ENCODE data around the gene CARHSP1. TPM values are rescaled to one million over a fixed set of nuclear protein-coding genes. Genes with fewer than 3 reads are reported as not detected.

Gene CARHSP1
- total and polyA plus RNA-seq, 2 experiments from 2014 or later = 140 to 167 TPM

DNA sequence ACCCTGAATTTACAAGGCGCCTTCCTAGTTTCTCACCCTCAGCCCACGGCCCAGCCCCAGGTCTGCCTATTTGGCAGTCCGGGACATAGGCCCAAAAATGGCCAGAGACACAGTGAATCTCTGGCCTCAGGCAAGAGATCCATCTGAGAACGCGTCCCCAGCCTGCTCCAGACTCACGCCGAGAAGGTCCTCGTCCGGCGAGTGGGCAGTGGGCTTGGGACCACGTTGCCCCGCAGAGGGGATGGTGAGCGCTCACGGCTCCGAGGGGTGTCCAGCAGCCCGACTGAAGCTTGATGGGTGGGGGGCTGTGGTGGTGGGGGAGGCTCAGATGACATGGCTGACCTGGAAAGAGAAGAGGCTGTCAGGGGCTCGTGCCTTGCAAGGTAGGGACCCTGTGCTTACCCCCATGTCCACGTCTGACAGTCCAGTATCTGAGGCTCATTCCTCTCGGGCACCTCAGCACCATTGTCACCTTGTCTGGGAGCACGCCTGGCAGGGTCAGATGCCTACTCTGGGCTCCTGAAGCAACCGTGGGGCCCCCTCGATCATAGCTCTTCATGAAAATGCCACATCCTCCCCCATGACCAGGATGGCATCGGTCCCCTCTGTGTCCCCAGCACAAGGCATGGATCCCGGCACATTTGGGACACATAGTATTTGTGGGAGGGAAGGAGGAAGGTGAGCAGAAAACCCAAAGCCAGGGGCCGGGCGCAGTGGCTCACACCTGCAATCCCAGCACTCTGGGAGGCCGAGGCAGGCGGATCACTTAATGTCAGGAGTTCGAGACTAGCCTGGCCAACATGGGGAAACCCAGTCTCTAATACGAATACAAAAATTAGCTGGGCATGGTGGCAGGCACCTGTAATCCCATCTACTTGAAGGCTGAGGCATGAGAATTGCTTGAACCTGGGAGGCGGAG is 9.6 kb downstream of the CARHSP1 start:
- Histone ChIP-seq H3K9me2 (replicated peaks; ENCODE audit: insufficient read depth) (no peaks in the 10 kb centered on the region), H3K27ac (peak overlapping the region; percentile 57), H3K79me2 (peaks cover 58% of the 10 kb centered on the region), H3K4me2 (peak overlapping the region; percentile 57), H3K4me3 (no peak overlapping the region), H3K9me3 (ENCODE audit: low read depth) (no peaks in the 10 kb centered on the region), H3K36me3 (replicated peaks; ENCODE audit: insufficient read depth, low read depth) (no peaks in the 10 kb centered on the region), H4K20me1 (ENCODE audit: insufficient read depth, poor library complexity, severe bottlenecking) (peaks cover 30% of the 10 kb centered on the region), H3K4me1 (ENCODE audit: insufficient read depth) (peaks cover 44% of the 10 kb centered on the region), H2AFZ (no peak overlapping the region), H3K27me3 (no peaks in the 10 kb centered on the region)
- TF ChIP-seq, protein P1, sequence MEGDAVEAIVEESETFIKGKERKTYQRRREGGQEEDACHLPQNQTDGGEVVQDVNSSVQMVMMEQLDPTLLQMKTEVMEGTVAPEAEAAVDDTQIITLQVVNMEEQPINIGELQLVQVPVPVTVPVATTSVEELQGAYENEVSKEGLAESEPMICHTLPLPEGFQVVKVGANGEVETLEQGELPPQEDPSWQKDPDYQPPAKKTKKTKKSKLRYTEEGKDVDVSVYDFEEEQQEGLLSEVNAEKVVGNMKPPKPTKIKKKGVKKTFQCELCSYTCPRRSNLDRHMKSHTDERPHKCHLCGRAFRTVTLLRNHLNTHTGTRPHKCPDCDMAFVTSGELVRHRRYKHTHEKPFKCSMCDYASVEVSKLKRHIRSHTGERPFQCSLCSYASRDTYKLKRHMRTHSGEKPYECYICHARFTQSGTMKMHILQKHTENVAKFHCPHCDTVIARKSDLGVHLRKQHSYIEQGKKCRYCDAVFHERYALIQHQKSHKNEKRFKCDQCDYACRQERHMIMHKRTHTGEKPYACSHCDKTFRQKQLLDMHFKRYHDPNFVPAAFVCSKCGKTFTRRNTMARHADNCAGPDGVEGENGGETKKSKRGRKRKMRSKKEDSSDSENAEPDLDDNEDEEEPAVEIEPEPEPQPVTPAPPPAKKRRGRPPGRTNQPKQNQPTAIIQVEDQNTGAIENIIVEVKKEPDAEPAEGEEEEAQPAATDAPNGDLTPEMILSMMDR (IDR thresholded peaks at IDR 0.05; ENCODE audit: poor library complexity) = no peak
- TF ChIP-seq EZH2 (IDR thresholded peaks at IDR 0.05; ENCODE audit: borderline replicate concordance) = no peak
- no peak for TF ChIP-seq EZH2phosphoT487 (IDR thresholded peaks at IDR 0.05; ENCODE audit: low read depth, severe bottlenecking, unreplicated experiment)
- 93% methylated on average over 31 of the region's 31 CpGs for WGBS (ENCODE audit: low lambda C conversion rate, missing lambda C conversion rate)
- DNase-seq (ENCODE audit: low spot score) = no peak

DNA sequence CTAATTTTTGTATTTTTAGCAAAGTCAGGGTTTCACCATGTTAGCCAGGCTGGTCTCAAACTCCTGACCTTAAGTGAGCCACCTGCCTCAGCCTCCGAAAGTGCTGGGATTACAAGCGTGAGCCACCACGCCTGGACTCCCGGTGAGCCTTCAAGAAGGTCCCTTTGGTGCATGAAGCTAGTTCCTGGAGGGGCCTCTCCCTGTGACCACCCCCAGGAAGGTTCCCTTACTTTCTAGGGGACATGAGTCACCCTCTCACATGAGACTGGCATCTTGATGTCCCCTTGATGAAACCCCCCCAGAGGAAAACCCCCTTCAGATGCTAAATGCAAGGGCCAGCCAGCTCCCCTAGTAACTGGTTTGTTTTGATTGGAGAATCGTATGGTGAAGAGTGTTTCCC is 12.8 kb downstream of the CARHSP1 start:
- Histone ChIP-seq H3K4me3 (no peak overlapping the region), H3K9me2 (replicated peaks; ENCODE audit: insufficient read depth) (no peaks in the 10 kb centered on the region), H3K4me1 (ENCODE audit: insufficient read depth) (peaks cover 15% of the 10 kb centered on the region), H3K36me3 (replicated peaks; ENCODE audit: insufficient read depth, low read depth) (no peaks in the 10 kb centered on the region), H3K9me3 (ENCODE audit: low read depth) (no peaks in the 10 kb centered on the region), H4K20me1 (ENCODE audit: insufficient read depth, poor library complexity, severe bottlenecking) (peaks cover 5% of the 10 kb centered on the region), H3K27me3 (no peaks in the 10 kb centered on the region), H2AFZ (no peak overlapping the region), H3K27ac (no peak overlapping the region), H3K79me2 (peaks cover 28% of the 10 kb centered on the region), H3K4me2 (no peak overlapping the region)
- TF ChIP-seq, protein P1 (IDR thresholded peaks at IDR 0.05; ENCODE audit: poor library complexity) = no peak
- TF ChIP-seq EZH2 (IDR thresholded peaks at IDR 0.05; ENCODE audit: borderline replicate concordance) = no peak
- TF ChIP-seq EZH2phosphoT487 (IDR thresholded peaks at IDR 0.05; ENCODE audit: low read depth, severe bottlenecking, unreplicated experiment) = no peak
- no peak for DNase-seq (ENCODE audit: low spot score)
- 74% methylated on average over 5 of the region's 5 CpGs for WGBS (ENCODE audit: low lambda C conversion rate, missing lambda C conversion rate)

DNA sequence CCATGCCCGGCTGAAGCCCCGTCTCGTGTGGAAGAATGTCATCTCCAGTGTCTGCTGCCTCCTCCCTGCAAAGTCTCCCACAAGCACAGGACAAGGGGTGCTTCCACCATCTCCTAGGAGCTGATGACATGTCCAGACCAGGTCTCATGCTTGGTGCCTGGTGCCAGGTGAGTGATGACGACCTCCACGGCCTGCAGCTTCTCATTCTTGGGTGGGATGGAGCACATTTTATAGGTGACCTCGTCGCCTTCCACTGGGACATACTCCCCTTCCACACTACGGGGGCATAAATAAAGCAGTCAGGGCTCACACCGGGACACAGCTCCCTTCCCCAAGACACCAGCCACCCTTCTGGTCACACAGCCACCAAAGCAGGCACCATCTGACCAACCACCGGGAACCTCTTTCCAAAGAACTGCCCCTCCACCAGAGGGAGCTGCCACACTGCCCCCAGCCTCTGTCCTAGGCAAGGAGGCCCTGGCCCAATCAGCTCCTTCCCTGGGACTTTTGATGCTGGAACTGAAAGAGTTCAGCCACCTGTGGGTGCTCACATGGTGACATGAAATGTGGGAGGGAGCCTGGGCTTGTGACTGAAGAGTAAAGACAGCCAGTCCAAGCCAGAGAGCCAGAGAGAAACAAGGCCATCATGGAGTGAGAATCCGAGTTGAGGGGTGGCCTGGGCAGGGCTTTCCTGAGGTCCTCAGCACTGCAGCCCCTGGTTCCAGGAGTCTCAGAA is 13.6 kb downstream of the CARHSP1 start:
- no peak overlapping the region for H3K4me2 ChIP-seq
- H3K9me3 ChIP-seq (ENCODE audit: low read depth) = no peaks in the 10 kb centered on the region
- peaks cover 21% of the 10 kb centered on the region for H3K79me2 ChIP-seq
- no peaks in the 10 kb centered on the region for H3K27me3 ChIP-seq
- H2AFZ ChIP-seq = no peak overlapping the region
- H3K27ac ChIP-seq = no peak overlapping the region
- peaks cover 3% of the 10 kb centered on the region for H4K20me1 ChIP-seq (ENCODE audit: insufficient read depth, poor library complexity, severe bottlenecking)
- H3K36me3 ChIP-seq (replicated peaks; ENCODE audit: insufficient read depth, low read depth) = no peaks in the 10 kb centered on the region
- peaks cover 8% of the 10 kb centered on the region for H3K4me1 ChIP-seq (ENCODE audit: insufficient read depth)
- no peak for TF ChIP-seq EZH2 (IDR thresholded peaks at IDR 0.05; ENCODE audit: borderline replicate concordance)
- no peak for TF ChIP-seq EZH2phosphoT487 (IDR thresholded peaks at IDR 0.05; ENCODE audit: low read depth, severe bottlenecking, unreplicated experiment)
- TF ChIP-seq, protein P1 (IDR thresholded peaks at IDR 0.05; ENCODE audit: poor library complexity) = peak; percentile 9
- 92% methylated on average over 11 of the region's 11 CpGs for WGBS (ENCODE audit: low lambda C conversion rate, missing lambda C conversion rate)
- H3K4me3 ChIP-seq = no peak overlapping the region
- no peaks in the 10 kb centered on the region for H3K9me2 ChIP-seq (replicated peaks; ENCODE audit: insufficient read depth)
- no peak for DNase-seq (ENCODE audit: low spot score)
